Activated CD4-positive, alpha-beta T cell treated with anti-CD3 and anti-CD28 coated beads, Interleukin-2, amount 50 U/mL, for 24 hours (primary cell): ENCODE data around the gene HAVCR2.
"Not testable (repeated sequence)": the region's sequence is repeated elsewhere in the genome, so short reads cannot be mapped to it uniquely, and the experiment has no call there.

Experiments used
- DNase-seq, 2 donors: peaks; one replicate each; pipeline ENCODE4 v3.0.0-alpha.2; 2020; ENCODE audit warnings: low read depth in 1 of 2, low spot score in 1 of 2

The HAVCR2 gene

DNA sequence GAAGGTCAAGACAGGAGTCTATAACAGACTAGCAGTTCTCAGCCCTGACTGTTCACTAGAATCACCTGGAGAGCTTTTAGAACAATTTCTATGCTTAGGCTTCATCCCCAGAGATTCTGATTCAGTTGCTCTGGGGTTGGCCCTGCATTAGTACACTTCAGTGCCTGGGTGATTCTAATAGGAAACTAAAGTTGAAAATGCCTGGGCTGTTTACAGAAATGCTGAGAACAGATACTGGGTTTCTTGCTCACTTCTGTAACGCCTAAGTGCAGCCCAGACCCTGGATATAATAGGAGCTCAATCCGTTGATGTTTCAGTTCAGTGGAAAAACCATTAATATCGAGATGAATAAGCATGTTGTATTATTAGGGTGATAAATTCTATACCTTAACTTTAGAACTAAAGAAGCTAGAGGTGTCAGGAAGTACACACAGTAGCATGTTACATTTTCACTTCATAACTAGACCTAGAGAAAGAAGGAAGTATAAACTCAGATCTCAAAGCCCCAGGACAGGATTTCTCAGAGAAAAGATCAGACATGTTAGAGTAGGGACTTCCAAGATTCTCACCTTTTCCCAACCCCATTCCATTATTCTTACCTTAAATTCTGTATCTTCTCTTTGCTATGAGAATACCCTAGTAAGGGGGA, 20.4 kb downstream of the HAVCR2 start:
- DNase-seq: no peak

DNA sequence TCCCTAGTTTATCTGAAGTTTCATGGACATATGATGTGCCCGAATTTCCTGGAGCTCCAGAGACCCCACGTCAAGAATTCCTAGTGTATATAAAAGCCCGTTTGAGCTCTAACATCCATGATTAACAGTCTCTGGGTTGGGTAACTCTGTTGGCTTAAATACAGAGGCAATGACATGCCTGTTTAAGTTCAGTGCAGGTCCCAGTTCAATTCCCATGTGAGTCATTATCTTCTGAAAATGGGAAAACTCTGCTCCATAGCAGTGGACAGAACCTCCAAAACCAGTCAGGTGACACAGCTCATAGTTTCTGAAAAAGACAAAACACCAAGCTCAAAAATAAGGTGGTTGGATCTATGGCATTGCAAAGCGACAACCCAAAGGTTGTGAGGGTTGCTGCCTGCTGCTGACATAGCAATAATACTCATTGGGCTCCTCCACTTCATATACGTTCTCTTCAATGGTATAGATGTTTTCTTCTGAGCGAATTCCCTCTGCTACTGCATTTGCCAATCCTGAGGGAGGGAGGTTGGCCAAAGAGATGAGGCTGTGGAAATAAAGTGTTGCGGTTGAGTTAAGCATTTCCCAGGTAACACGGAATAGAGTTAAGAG, 22.0 kb downstream of the HAVCR2 start:
- no peak for DNase-seq

DNA sequence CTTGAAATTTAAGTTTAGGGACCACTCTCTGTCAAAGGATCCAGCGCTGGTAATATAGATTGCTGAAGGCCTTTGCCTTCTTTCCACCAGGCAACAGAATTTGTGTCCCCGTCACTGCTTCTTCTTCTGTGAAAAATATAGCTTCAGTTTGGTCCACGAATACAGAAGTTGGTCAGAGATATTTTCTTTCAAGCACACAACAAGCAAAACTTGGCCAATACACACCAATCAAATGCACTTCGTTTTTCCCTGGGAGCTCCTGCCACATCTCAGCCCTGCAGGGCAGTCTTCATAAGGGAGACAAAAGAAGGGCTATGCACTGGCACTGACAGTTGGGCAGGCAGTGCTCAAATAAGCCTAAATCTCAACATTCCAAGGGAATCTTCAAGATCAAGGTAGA, 22.9 kb downstream of the HAVCR2 start:
- DNase-seq: no peak

DNA sequence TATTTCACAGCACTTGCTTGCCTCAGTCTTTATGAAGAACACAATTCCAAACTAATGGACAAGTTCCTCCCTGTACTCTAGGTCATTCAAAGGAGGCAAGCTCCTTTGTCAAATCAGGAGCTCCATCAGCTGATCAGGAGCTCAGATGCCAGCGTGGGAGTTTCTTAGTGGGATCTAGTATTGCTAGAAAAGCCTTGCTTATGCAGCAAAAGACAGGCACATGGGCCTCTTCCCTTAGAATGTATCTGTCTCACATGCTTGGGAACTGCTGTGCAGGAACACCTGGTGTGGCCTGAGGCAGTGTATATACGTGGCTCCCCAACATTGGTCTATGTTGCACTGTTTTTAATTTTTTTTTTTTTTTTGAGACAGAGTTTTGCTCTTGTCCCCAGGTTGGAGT, 28.6 kb downstream of the HAVCR2 start:
- no peak for DNase-seq

DNA sequence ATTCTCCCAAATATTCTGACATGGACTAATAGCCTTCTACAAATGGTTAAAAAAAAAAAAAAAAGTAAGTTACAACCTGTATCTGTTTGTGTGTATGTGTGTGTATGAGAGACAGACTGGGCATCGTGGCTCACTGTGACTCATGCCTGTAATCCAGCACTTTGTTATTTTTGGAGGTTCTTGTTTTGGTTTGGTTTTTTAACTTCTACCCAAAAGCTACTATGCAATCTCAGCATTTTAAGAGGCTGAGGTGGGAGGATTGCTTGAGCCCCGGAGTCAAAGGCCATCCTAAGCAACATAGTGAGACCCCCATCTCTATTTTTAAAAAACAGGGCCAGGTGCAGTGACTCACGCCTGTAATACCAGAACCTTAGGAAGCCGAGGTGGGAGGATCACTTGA, 32.3 kb downstream of the HAVCR2 start:
- no peak for DNase-seq

DNA sequence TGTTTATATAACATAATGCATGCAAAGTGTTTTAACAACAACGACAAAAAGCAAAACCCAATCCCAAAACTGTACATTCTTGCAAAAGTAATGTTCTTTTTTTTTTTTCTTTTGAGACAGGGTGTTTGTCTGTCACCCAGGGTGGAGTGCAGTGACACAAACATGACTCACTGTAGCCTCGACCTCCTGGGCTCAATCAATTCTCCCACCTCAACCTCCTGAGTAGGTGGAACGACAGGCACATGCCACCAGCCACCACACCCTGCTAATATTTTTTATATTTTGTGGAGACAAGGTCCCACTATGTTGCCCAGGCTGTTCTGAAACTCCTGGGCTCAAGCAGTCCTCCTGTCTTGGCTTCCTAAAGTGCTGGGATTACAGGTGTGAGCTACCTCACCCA, 36.3 kb downstream of the HAVCR2 start:
- peak in 1 of 2 donors; percentile 5 for DNase-seq

DNA sequence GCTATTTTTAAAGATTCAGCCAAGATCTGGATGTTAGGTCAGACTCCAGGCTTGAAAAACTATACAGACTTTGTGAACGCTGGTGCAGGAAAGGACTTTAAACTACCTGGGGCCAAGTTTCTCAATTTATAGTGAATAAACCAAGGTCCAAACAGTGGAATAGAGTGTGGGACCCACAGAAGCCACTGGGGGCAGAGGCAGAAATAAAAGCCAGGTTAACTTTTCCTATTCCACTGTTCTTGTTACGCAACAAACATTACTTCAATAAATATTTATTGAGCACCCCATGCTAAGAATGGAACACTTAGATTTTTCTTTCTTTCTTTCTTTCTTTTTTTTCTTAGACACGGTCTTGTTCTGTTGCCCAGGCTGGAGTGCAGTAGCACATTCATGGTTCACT, 38.9 kb downstream of the HAVCR2 start:
- DNase-seq: no peak

DNA sequence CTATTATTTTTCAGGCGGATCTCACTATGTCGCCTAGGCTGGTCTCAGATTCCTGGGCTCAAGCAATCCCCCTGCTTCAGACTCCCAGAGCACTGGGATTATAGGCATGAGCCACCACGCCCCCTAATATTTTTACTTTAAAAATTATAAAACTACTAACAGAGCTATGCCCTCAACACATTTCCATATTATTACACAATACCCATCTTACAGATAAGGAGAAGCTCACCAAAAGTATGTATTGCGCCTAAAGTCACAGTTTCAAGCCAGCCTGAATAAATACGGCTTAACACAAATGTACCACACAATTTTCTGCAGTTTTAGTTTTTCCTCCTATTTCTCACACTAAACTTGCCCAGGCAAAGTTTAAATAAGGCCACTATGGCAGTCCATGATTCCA, 40.1 kb downstream of the HAVCR2 start:
- no peak for DNase-seq

DNA sequence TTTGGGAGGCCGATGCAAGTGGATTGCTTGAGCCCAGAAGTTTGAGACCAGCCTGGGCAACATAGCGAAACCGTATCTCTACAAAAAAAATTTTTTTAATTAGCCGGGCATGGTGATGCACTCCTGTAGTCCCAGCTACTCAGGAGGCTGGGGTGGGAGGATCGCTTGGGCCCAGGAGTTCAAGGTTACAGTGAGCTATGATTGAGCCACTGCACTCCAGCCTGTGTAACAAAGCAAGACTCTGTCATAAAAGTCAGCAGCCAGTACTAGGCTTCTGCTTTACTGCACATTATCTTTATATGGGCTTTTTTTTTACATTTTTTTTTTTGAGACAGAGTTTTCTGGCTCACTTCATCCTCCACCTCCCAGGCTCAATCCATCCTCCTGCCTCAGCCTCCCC, 40.5 kb downstream of the HAVCR2 start:
- no peak for DNase-seq

DNA sequence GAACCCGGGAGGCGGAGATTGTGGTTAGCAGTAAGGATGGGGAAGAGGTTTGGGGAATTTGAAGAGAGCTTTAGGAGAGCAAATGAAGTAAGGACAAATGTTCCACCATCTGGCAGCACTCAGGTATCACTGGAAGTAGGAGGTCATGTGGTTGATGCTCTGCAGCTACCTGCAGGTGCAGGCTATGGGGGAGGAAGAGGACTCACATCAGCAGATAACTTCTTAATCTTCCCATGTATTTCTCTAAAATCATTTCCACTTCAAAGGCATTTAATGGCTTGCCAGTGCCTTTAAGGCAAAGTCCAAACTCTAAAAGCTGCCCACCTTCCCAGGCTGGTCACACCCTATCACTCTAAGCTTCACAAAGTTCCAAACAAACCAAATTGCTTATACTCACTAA, 41.8 kb downstream of the HAVCR2 start:
- no peak for DNase-seq

DNA sequence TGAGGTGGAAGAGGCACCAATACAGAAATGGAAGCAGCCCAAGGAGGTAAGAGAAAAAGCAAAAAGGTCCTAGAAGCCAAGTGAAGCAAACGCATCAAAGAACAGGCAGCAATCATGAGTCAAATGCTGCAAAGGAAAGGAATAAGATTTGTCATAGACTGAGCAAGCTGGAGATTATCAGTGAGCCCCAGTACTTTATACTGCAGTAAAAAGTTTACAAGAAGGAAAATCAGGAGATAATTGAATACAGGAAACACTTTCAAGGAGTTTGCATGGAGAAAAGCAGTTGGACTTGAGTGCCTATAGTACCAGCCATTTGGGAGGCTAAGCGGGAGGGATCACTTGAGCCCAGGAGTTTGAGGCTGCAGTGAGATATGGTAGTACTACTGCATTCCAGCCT, 42.8 kb downstream of the HAVCR2 start:
- DNase-seq: no peak

DNA sequence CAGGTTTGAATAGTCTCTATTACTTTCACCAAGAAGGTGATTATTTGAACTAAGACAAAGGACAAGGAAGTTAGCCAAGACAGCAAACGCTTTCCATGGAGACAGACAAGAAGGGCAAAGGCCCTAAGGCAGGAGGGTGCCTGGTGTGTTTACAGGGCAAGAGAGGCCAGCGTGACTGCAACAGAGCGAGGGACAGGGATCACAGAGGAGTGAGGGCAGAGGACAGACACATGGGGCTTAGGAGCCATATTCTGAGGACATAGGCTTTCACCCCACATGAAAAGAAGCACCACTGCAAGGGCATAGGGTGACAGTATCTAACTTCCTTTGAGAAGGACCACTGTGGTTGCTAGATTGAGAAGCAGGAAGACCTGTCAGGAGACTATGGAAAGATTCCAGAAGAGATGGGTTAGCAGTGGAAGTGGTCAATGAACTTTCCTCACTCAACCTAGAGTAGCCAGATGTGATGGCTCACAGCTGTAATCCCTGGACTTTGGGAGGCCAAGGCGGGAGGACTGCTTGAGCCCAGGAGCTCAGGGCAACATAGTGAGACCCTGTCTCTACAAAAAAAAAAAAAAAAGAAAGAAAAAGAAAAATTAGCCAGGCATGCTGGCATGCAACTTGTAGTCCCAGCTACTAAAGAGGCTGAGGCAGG, 44.9 kb downstream of the HAVCR2 start:
- no peak for DNase-seq

DNA sequence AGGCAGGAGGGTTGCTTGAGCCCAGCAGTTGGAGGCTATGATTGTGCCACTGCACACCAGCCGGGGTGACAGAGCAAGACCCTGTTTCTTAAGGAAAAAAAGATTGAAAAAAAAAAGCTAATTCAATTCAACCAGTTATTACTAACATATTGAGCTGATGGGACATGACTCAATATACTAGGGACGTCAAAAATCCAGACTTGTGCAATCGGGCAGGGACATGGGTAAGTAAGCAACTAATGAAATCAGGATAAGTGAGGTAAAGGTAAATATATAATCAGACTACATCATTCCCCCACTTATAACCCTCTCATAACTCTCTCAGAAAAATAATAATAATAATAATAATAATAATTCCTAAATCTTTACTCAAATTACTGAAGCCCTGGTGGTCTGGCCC, 49.0 kb downstream of the HAVCR2 start:
- no peak for DNase-seq

DNA sequence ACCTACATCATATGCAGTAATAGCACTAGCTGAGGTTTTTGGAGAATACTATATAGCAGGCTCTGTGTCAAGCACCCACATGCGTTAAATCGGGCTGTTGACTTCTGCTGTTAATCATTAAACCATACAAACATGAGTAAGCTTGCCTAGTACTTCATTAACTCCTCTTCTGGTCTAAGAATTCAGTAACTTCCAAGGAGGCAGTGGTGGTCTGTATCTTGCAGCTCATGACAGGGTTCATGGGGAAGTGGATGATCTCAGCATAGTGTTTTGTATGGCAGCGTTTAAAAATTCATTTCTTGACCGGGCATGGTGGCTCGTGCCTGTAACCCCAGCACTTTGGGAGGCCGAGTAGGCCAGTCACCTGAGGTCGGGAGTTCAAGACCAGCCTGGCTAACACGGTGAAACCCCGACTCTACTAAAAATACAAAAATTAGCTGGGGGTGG, 49.7 kb downstream of the HAVCR2 start, which contains the start of gene HAVCR1:
TSS of gene HAVCR1 (minus strand) at position 24 of the 447 bp plus-strand sequence. CDS start 1,173 bp downstream, outside the sequence.
- no peak for DNase-seq

DNA sequence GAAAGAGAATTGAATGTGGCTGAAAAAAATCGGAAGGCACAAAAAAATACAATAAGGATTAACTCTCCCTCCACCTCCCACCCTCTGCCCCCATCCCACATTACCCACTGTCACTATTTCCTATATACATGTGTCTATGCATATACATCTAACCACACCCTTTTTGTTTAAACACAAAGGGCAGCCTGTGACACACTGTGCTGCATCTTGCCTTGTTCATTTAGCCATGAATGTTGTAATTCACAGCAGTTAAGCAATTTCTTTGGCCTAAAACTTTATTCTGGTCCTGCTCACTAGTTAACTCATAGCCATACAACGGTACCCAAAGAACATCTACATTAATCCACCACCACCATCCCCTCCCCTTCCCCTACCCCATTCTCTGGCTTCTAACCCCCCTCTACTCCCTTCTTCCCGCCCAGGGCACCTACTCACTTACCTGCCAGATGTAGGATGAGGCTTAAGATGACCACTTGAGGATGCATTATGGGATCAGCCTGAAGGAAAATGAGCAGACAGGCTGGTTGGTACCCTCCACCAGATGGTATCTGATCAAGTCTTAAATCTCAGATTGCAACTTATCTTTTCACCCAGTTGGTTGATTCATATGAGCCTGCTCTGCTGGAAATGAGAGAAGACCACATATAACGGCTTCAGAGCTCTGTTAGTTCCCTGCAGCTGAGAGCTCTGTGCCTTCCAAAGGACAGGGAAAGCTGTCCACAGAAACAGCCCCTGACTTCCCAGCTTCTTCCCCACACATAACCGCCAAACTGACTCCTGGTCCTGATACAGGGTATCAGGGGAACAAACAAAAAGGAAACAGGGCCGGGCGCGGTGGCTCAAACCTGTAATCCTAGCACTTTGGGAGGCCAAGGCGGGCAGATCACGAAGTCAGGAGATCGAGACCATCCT, 51.1 kb downstream of the HAVCR2 start:
- no peak for DNase-seq

DNA sequence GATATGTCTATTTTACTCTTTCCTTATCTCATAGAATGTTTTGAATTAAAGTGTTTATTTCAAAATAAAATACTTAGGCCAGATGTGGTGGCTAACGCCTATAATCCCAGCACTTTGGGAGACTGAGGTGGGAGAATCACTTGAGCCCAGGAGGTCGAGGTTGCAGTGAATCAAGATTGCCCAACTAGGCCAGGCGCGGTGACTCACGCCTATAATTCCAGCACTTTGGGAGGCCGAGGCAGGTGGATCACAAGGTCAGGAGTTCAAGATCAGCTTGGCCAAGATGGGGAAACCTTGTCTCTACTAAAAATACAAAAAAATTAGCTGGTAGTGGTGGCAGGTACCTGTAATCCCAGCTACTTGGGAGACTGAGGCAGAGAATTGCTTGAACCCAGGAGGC, 52.0 kb downstream of the HAVCR2 start:
- DNase-seq: not testable (repeated sequence)

DNA sequence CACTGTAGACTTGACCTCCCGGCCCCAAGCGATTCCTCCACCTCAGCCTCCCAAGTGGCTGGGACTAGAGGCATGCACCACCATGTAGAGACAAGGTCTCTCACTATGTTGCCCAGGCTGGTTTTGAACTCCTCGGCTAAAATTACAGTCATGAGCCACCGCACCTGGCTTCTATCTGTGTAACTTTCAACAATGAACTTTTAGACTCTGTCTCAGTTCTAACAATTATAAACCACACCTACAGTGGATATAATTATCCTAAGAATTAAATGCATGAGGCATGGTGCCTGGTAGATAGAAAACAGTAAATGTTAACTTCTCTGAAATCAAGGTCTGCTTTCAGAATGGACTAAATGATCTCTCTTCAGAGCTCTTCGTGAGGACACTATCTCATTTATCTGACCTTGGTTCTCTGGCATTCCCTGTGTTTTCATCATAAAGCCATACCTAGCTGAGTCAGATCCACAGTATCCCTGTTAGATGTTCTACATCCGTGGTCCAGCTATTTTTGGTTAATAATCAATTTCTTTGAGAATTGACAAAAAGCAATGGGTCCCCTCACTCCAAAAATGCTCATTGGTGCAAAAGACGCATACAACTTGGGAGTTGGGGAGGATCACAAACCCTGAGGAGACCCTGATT, 57.1 kb downstream of the HAVCR2 start:
- no peak for DNase-seq

DNA sequence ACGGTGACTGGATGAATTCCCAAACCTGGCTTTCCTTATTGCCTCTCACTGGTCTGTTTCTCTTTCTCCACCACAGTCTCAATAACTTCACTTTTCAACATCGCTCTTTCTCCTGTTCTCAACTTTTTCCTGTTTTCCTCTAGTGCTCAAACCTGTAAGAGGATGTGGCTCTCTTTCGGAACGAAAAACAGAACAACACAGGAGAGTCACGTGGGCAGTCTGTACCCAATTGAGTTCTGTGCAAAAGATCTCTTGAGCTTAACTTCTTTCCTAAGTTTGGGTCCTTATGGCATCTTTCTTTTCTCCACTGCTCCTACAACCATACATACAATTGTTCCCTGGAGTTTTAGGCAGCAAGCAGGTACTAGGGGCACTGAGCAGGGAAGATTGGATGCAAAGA, 58.8 kb downstream of the HAVCR2 start:
- no peak for DNase-seq

DNA sequence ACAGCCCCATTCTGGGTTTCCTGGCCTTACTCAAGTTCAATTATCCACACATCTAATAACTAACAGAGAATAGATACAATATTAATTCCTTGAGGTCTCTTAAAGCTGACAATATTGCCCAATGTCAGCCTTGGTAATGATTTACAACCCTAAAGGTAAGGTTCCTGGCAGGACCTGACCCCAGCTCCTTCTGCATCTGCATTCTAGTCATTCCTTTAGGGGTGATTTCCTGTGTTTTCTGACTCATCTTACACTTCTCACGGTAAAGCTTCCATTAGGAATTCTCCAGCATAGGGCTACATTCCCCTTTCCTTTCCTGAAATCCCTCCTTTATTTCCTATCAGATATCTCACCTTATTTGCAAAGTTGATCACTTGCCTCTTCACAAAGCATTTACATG, 59.2 kb downstream of the HAVCR2 start:
- DNase-seq: no peak

DNA sequence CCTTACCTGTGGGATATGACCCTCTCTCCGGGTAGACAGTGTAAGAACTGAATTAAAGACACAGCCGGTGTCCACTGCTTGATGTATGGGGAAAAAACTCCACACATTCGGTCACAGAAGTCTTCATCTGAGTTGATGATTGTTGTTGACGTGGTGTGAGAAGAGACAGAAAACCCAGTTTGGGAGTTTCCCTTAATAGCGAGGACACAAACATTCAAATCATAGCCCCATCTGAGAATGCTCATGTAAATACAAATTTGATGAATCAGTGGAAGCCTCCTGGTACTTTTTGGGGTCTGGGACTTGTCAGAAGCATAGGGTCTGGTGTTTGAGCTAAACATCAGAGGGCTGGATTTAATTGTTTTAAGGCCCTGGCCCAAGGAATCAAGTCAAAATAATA, 60.9 kb downstream of the HAVCR2 start:
- DNase-seq: no peak

DNA sequence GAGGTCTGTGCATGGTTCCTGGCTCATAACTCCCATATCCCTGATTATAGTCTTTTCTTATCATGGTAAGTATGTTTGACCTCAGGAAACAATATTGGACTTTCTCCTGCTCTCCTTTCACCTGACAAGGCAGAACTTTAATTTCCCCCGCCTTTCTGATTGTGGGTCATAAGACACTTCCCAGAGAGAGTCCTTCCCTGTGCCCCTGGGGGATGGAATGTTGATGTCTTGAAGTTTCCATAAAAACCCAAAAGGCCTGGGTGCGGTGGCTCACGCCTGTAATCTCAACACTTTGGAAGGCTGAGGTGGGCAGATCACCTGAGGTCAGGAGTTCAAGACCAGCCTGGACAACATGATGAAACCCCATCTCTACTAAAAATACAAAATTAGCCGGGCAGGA, 61.8 kb downstream of the HAVCR2 start:
- not testable (repeated sequence) for DNase-seq
